Measurements from ENCODE around the gene ACTR5. TPM values are rescaled to one million over a fixed set of nuclear protein-coding genes. Genes with fewer than 3 reads are reported as not detected.
"Not testable (repeated sequence)": the region's sequence is repeated elsewhere in the genome, so short reads cannot be mapped to it uniquely, and the experiment has no call there.

The ACTR5 gene
- total RNA-seq, 5 donors from 2014 or later (not counting 1 experiment from before 2014, with no cell fraction given): 15.8 to 20.1 (median 18.8) TPM

GRCh38 chr20:38813574-38813962 is 65.3 kb downstream of the ACTR5 start:
- Histone ChIP-seq H3K36me3 (ENCODE audit: control insufficient read depth in 2 of 2, extremely low read depth in 1 of 2, insufficient read depth in 1 of 2, low read length in 1 of 2) (peaks cover 0 to 30% of the 10 kb centered on the region in 2 donors), H3K4me1 (ENCODE audit: control insufficient read depth in 1 of 2, extremely low read depth in 1 of 2, insufficient read depth in 2 of 2, low read length in 2 of 2) (peaks cover 11 to 61% of the 10 kb centered on the region in 2 experiments)
- H3K27ac ChIP-seq (ENCODE audit: low read length); H3K4me3 ChIP-seq (ENCODE audit: control insufficient read depth in 1 of 2, extremely low read depth in 1 of 2, low read length in 1 of 2); H3K9me3 Mint-ChIP-seq; DNase-seq; CTCF ChIA-PET; POLR2A ChIA-PET; H3K27me3 ChIP-seq (replicated peaks in 1 of 2; ENCODE audit: control insufficient read depth in 2 of 2, extremely low read depth in 1 of 2, insufficient read depth in 2 of 2, low read length in 1 of 2); H3K9me3 ChIP-seq; H3K27me3 Mint-ChIP-seq: not testable (repeated sequence)
- H3K4me3 Mint-ChIP-seq: peak overlapping the region in 1 of 3 donors; percentile 31
- peak overlapping the region; percentile 51 to 80 for H3K27ac Mint-ChIP-seq
- ATAC-seq (replicated peaks in 1 of 4): peak in 1 of 4 experiments; percentile 5
- no CpG with 5 or more reads among the region's 6 CpGs for WGBS (ENCODE audit: insufficient coverage)
- H3K4me1 Mint-ChIP-seq: peaks cover 91 to 96% (median 93%) of the 10 kb centered on the region in 3 donors
- peaks cover 56% of the 10 kb centered on the region for H3K36me3 Mint-ChIP-seq

GRCh38 chr20:38815446-38815845 is 67.2 kb downstream of the ACTR5 start:
- Mint-ChIP-seq H3K4me1 (peaks cover 84 to 89% (median 87%) of the 10 kb centered on the region in 3 donors), H3K27me3 (no peaks in the 10 kb centered on the region), H3K9me3 (no peaks in the 10 kb centered on the region), H3K4me3 (no peak overlapping the region), H3K36me3 (peaks cover 53% of the 10 kb centered on the region), H3K27ac (peak overlapping the region; percentile 57 to 66)
- Histone ChIP-seq H3K4me3 (ENCODE audit: control insufficient read depth in 1 of 2, extremely low read depth in 1 of 2, low read length in 1 of 2) (no peak overlapping the region), H3K27me3 (replicated peaks in 1 of 2; ENCODE audit: control insufficient read depth in 2 of 2, extremely low read depth in 1 of 2, insufficient read depth in 2 of 2, low read length in 1 of 2) (no peaks in the 10 kb centered on the region), H3K4me1 (ENCODE audit: control insufficient read depth in 1 of 2, extremely low read depth in 1 of 2, insufficient read depth in 2 of 2, low read length in 2 of 2) (peaks cover 3 to 43% of the 10 kb centered on the region in 2 experiments), H3K36me3 (ENCODE audit: control insufficient read depth in 2 of 2, extremely low read depth in 1 of 2, insufficient read depth in 1 of 2, low read length in 1 of 2) (peaks cover 0 to 24% of the 10 kb centered on the region in 2 donors), H3K27ac (ENCODE audit: low read length) (no peak overlapping the region), H3K9me3 (no peaks in the 10 kb centered on the region)
- CTCF ChIA-PET: interaction anchor here in 1 of 2 donors (1.0 to 1.3 kb wide), 3 partner anchors 26 to 78 kb away, joined by 3 read pairs; no protein-coding TSS in a partner anchor
- POLR2A ChIA-PET: interaction anchor here (0.7 to 1.5 kb wide), 5 partner anchors 14 to 86 kb away, joined by 3 to 7 read pairs (median 3); no protein-coding TSS in a partner anchor
- DNase-seq (no peak), ATAC-seq (replicated peaks in 1 of 4) (no peak)

DNA sequence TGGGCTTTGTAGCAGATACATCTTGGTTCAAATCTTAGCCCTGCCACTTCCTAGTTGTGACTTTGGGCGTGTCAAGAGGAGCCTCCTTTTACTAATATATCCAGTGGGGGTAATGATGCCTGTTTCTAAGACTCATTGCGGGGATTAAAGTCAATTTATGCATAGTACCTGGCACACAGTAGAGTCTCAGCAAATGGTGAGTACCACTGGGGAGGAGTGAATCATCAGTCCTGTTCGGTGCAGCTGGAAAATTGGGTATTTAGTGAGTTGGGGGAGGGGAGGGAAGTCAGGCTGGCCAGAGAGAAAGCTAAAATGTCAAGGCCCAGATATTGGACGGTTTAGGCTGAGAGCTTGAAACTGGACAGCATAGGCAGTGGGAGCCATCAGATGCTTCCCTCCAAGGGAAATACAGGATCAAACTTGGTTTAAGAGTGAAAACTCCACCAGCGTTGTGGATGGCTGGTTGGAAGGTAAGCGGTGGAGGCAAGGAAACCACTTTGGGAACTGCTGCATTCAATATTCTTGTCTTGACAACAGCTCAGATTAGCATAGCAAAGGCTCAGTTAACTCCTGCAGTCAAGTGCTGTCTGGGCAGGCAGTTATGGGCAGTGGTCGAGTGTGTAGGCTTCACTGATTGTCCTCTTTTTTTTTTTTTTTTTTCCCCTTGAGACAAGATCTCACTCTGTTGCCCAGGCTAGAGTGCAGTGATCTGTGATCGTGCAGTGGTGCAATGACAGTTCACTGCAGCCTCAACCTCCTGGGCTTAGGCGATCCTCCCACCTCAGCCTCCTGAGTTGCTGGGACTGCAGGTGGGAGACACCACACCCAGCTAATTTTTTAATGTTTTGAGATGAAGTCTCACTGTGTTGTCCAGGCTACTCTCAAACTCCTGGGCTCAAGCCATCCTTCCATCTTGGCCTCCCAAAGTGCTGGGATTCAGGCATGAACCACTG is 70.1 kb downstream of the ACTR5 start:
- Histone ChIP-seq H3K4me3 (ENCODE audit: control insufficient read depth in 1 of 2, extremely low read depth in 1 of 2, low read length in 1 of 2) (no peak overlapping the region), H3K27ac (ENCODE audit: low read length) (no peak overlapping the region), H3K36me3 (ENCODE audit: control insufficient read depth in 2 of 2, extremely low read depth in 1 of 2, insufficient read depth in 1 of 2, low read length in 1 of 2) (peaks cover 0 to 22% of the 10 kb centered on the region in 2 donors), H3K9me3 (no peaks in the 10 kb centered on the region), H3K4me1 (ENCODE audit: control insufficient read depth in 1 of 2, extremely low read depth in 1 of 2, insufficient read depth in 2 of 2, low read length in 2 of 2) (peaks cover 5 to 19% of the 10 kb centered on the region in 2 experiments), H3K27me3 (replicated peaks in 1 of 2; ENCODE audit: control insufficient read depth in 2 of 2, extremely low read depth in 1 of 2, insufficient read depth in 2 of 2, low read length in 1 of 2) (no peaks in the 10 kb centered on the region)
- WGBS (ENCODE audit: insufficient coverage): 89% methylated on average over 5 of the region's 9 CpGs
- POLR2A ChIA-PET: interaction anchor here in 1 of 2 donors (0.6 to 0.7 kb wide), 2 partner anchors 11 to 25 kb away, joined by 3 read pairs; no protein-coding TSS in a partner anchor
- ATAC-seq (replicated peaks in 1 of 4) (no peak), DNase-seq (no peak)
- Mint-ChIP-seq H3K36me3 (peaks cover 55% of the 10 kb centered on the region), H3K4me3 (no peak overlapping the region), H3K9me3 (peaks cover 7 to 9% (median 8%) of the 10 kb centered on the region in 3 donors), H3K27ac (peak overlapping the region; percentile 17 to 73), H3K4me1 (peaks cover 74 to 79% (median 77%) of the 10 kb centered on the region in 3 donors), H3K27me3 (no peaks in the 10 kb centered on the region)
- CTCF ChIA-PET: interaction anchor here in 1 of 2 donors (0.6 to 1.4 kb wide), 2 partner anchors 76 to 106 kb away, joined by 3 read pairs; no protein-coding TSS in a partner anchor

Other genes with a start within 250 kb of the ACTR5 start
- gene ADIG, start 167.3 kb upstream of the ACTR5 start, total RNA-seq: not detected
- under 1 TPM in 1 of 5 donors, not detected in 4; 0.28 TPM for gene ARHGAP40, start 146.7 kb upstream of the ACTR5 start, total RNA-seq
- not detected for gene SLC32A1, start 24.0 kb upstream of the ACTR5 start, total RNA-seq
- 10 to 100 TPM; 32.0 to 58.5 (median 50.2) TPM for gene PPP1R16B, start 57.2 kb downstream of the ACTR5 start, total RNA-seq
- gene FAM83D, start 178.0 kb downstream of the ACTR5 start, total RNA-seq: 1 to 10 TPM; 1.3 to 4.0 (median 2.4) TPM
- gene DHX35, start 213.9 kb downstream of the ACTR5 start, total RNA-seq: 10 to 100 TPM in 3 of 5 donors, 1 to 10 TPM in 2; 8.6 to 11.5 (median 11.2) TPM

Measured in T-cell (primary cell).